B cell (primary cell): ENCODE results near the gene SMIM1. TPM values are rescaled to one million over a fixed set of nuclear protein-coding genes. Genes with fewer than 3 reads are reported as not detected.

Experiments used
- ATAC-seq: fragments of 200-7000 bp; cut with Tn5 transposase; one replicate; pipeline ENCODE4 v1.10.0; 2021; ENCODE audit warnings: low read depth, mild to moderate bottlenecking, moderate number of reproducible peaks, moderate library complexity
- CTCF ChIA-PET: fragments of 350-600 bp; sonication (Branson Sonifier 250); formaldehyde crosslinking; loops from one replicate; lab custom pipeline; 2021; ENCODE audit warnings: antibody characterized with exemption, inconsistent platforms; lab: Charles Lee
- POLR2A ChIA-PET: fragments of 350-600 bp; sonication (Branson Sonifier 250); formaldehyde crosslinking; loops from one replicate; lab custom pipeline; 2021; ENCODE audit warnings: antibody characterized with exemption; lab: Charles Lee
- DNase-seq: peaks from one replicate; pipeline ENCODE4 v3.0.0; 2013
- H2AFZ ChIP-seq: 2 replicates; pipeline ENCODE4 v1.6.1; 2012; ENCODE audit warnings: mild to moderate bottlenecking, low read depth, low read length; ENCODE audit not compliant: insufficient read depth, poor library complexity, severe bottlenecking
- H3K27ac ChIP-seq, 2 donors: 1 replicate in 1 of 2; 2 replicates in 1 of 2; pipeline ENCODE4 v1.5.1; 2012 to 2013; ENCODE audit warnings: low read length in 2 of 2, mild to moderate bottlenecking in 2 of 2, moderate library complexity in 1 of 2
- H3K27me3 ChIP-seq, 4 experiments: fragments of 200-600 bp in 1 of 4; sonication (generic) in 1 of 4; replicated peaks in 1 of 4; 1 replicate in 2 of 4; 2 replicates in 2 of 4; pipeline versions ENCODE4 v1.6.1 to v1.7.0; 2013 to 2016; ENCODE audit warnings: low read length in 3 of 4, mild to moderate bottlenecking in 2 of 4, mixed read lengths in 1 of 4, moderate library complexity in 1 of 4; ENCODE audit not compliant: insufficient read depth in 4 of 4, control insufficient read depth in 3 of 4; ENCODE audit errors: control extremely low read depth in 1 of 4
- H3K36me3 ChIP-seq, 2 experiments: replicated peaks in 1 of 2; 1 replicate in 1 of 2; 2 replicates in 1 of 2; pipeline versions ENCODE4 v1.6.1 to v1.7.1; 2013; ENCODE audit warnings: low read length in 1 of 2; ENCODE audit not compliant: insufficient read depth in 2 of 2, control insufficient read depth in 1 of 2; ENCODE audit errors: control extremely low read depth in 1 of 2, extremely low read depth in 1 of 2
- H3K4me1 ChIP-seq, 2 donors: fragments of 200-600 bp in 1 of 2; sonication (generic) in 1 of 2; 1 replicate in 1 of 2; 2 replicates in 1 of 2; pipeline versions ENCODE4 v1.5.1 to v1.6.1; 2013 to 2017; ENCODE audit warnings: low read length in 2 of 2; ENCODE audit not compliant: control insufficient read depth in 2 of 2, insufficient read depth in 2 of 2
- H3K4me2 ChIP-seq: replicated peaks from 2 replicates; pipeline ENCODE3; 2012; ENCODE audit warnings: mild to moderate bottlenecking, low read depth, low read length; ENCODE audit not compliant: poor library complexity, severe bottlenecking
- H3K4me3 ChIP-seq, 5 experiments: fragments of 200-600 bp in 1 of 5; sonication (generic) in 1 of 5; 1 replicate in 3 of 5; 2 replicates in 2 of 5; pipeline versions ENCODE4 v1.5.1 to v1.7.0; 2011 to 2016; ENCODE audit warnings: low read length in 4 of 5, mild to moderate bottlenecking in 4 of 5, low read depth in 2 of 5, control low read depth in 1 of 5, moderate library complexity in 1 of 5; ENCODE audit not compliant: insufficient read depth in 1 of 5; ENCODE audit errors: control extremely low read depth in 1 of 5, extremely low read depth in 1 of 5
- H3K79me2 ChIP-seq: fragments of 200-600 bp; sonication (generic); one replicate; pipeline ENCODE4 v1.6.0; 2016; ENCODE audit warnings: low read length; ENCODE audit not compliant: control insufficient read depth, insufficient read depth
- H3K9ac ChIP-seq: fragments of 200-600 bp; sonication (generic); 2 replicates; pipeline ENCODE4 v1.6.1; 2017; ENCODE audit warnings: mild to moderate bottlenecking, low read length, moderate library complexity
- H3K9me3 ChIP-seq, 3 donors: one replicate each; pipeline versions ENCODE4 v1.6.1 to v1.7.1; 2013; ENCODE audit warnings: low read length in 2 of 3; ENCODE audit not compliant: control insufficient read depth in 2 of 3, insufficient read depth in 1 of 3; ENCODE audit errors: control extremely low read depth in 1 of 3
- H4K20me1 ChIP-seq: 2 replicates; pipeline ENCODE4 v1.6.0; 2012; ENCODE audit warnings: mild to moderate bottlenecking, low read length; ENCODE audit not compliant: insufficient read depth, control insufficient read depth, poor library complexity, severe bottlenecking
- H3K27ac Mint-ChIP-seq: one replicate; pipeline ENCODE4 v1.8.0; 2021; ENCODE audit warnings: mixed read lengths
- H3K27me3 Mint-ChIP-seq: one replicate; pipeline ENCODE4 v1.8.0; 2021; ENCODE audit warnings: mixed read lengths
- H3K4me1 Mint-ChIP-seq: one replicate; pipeline ENCODE4 v1.8.0; 2021; ENCODE audit warnings: mixed read lengths
- H3K4me3 Mint-ChIP-seq: one replicate; pipeline ENCODE4 v1.8.0; 2021; ENCODE audit warnings: mixed read lengths
- H3K9me3 Mint-ChIP-seq: one replicate; pipeline ENCODE4 v1.8.0; 2022; ENCODE audit warnings: mixed read lengths; ENCODE audit not compliant: insufficient read depth
- CTCF ChIP-seq: fragments of 200-600 bp; IDR thresholded peaks from one replicate; pipeline ENCODE4 v1.8.0; 2022; ENCODE audit warnings: antibody characterized with exemption, mild to moderate bottlenecking
- EZH2 ChIP-seq: IDR thresholded peaks from 2 replicates; pipeline ENCODE4 v1.6.1; 2012; ENCODE audit warnings: borderline replicate concordance, low read depth, mild to moderate bottlenecking, moderate library complexity, low read length; ENCODE audit not compliant: insufficient read depth, poor library complexity, severe bottlenecking
- WGBS: methylation state at CpG from one replicate; pipeline ENCODE4 v1.1.5; 2013; ENCODE audit warnings: missing lambda C conversion rate; ENCODE audit not compliant: insufficient coverage; 5-methylcytosine and 5-hydroxymethylcytosine counted together
- intact Hi-C: fragments of 100-400 bp; cut with micrococcal nuclease; formaldehyde crosslinking; loops from one replicate; pipeline ENCODE4 v1.10.0; 2022
- polyA plus RNA-seq: library from polyadenylated mRNA; depleted of rRNA; stranded (reverse); fragments of >200 nt; gene quantifications from 2 replicates; pipeline ENCODE4 v1.2.3, GENCODE V29; 2012
- total RNA-seq, 2 donors: library from RNA; stranded (reverse); fragments of 120-200 nt in 1 of 2; gene quantifications; 1 replicate in 1 of 2; 2 replicates in 1 of 2; pipeline versions ENCODE4 v1.2.3 to v1.2.4, GENCODE V29; 2013 to 2022

Gene SMIM1
- total and polyA plus RNA-seq, 2 donors (not counting 1 experiment from before 2014, with no cell fraction given): 2.6 to 9.0 TPM

DNA sequence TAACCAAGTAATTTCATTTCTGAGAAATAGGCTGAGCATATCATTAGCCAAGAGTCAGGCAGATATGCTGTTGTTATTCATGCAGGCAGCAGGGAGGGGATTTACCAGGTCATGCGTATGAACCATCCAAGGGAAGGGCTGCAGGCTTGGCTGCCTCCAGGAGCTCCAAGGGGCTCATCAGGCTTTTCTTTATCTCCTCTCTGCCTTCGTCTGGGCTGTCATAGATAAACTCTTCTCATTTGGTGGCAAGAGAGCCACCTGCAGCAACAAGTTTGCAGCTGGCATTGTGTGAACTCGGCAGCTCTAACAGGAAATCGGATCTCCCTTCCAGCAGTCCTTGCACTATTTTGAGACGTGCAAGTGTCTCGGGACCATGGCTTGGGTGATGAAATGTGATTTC, 12.8 kb upstream of the SMIM1 start:
- ChIA-PET CTCF (no interaction called here), POLR2A (interaction anchor here (0.5 kb wide), 1 partner anchor 1975 kb away, joined by 7 read pairs; no protein-coding TSS in a partner anchor)
- no peak overlapping the region for H3K27ac Mint-ChIP-seq
- H3K4me3 Mint-ChIP-seq: no peak overlapping the region
- TF ChIP-seq EZH2 (no peak), CTCF (no peak)
- H2AFZ ChIP-seq: no peak overlapping the region
- ATAC-seq: no peak
- no peak overlapping the region for H3K27ac ChIP-seq
- H3K9me3 ChIP-seq: peaks cover 0 to 12% (median 0%) of the 10 kb centered on the region in 3 donors
- 67% methylated on average over 4 of the region's 6 CpGs for WGBS
- H3K27me3 Mint-ChIP-seq: peaks cover 34% of the 10 kb centered on the region
- intact Hi-C loops: no loop called here
- no peak overlapping the region for H3K4me2 ChIP-seq
- no peaks in the 10 kb centered on the region for H3K4me1 ChIP-seq
- no peak overlapping the region for H3K4me3 ChIP-seq
- H3K27me3 ChIP-seq: peaks cover 0 to 18% (median 0%) of the 10 kb centered on the region in 4 experiments
- no peaks in the 10 kb centered on the region for H3K9me3 Mint-ChIP-seq
- no peaks in the 10 kb centered on the region for H3K4me1 Mint-ChIP-seq
- H4K20me1 ChIP-seq: no peaks in the 10 kb centered on the region
- H3K9ac ChIP-seq: no peak overlapping the region
- H3K36me3 ChIP-seq: no peaks in the 10 kb centered on the region
- no peak for DNase-seq
- no peaks in the 10 kb centered on the region for H3K79me2 ChIP-seq

- intact Hi-C loops: no loop called here
- H3K4me2 ChIP-seq: no peak overlapping the region
- no peak overlapping the region for H3K27ac Mint-ChIP-seq
- H3K79me2 ChIP-seq: no peaks in the 10 kb centered on the region
- H3K27me3 ChIP-seq: peaks cover 0 to 11% (median 0%) of the 10 kb centered on the region in 4 experiments
- WGBS: 88% methylated on average over 16 of the region's 17 CpGs
- DNase-seq: no peak
- H3K9ac ChIP-seq: no peak overlapping the region
- H3K27me3 Mint-ChIP-seq: peaks cover 46% of the 10 kb centered on the region
- H3K4me3 Mint-ChIP-seq: no peak overlapping the region
- H3K36me3 ChIP-seq: no peaks in the 10 kb centered on the region
- no peak overlapping the region for H3K4me3 ChIP-seq
- no peaks in the 10 kb centered on the region for H3K4me1 ChIP-seq
- H3K9me3 ChIP-seq: peaks cover 0 to 12% (median 0%) of the 10 kb centered on the region in 3 donors
- no peak overlapping the region for H2AFZ ChIP-seq
- H3K27ac ChIP-seq: no peak overlapping the region
- no peaks in the 10 kb centered on the region for H3K9me3 Mint-ChIP-seq
- ChIA-PET CTCF (no interaction called here), POLR2A (interaction anchor here (0.6 kb wide), 1 partner anchor 1645 kb away, joined by 6 read pairs; no protein-coding TSS in a partner anchor)
- H4K20me1 ChIP-seq: no peaks in the 10 kb centered on the region
- H3K4me1 Mint-ChIP-seq: no peaks in the 10 kb centered on the region
- TF ChIP-seq EZH2 (no peak), CTCF (no peak)
- ATAC-seq: no peak
Measured at GRCh38 chr1:3761296-3762010, 11.1 kb upstream of the SMIM1 start.
